22Rv1 (cell line): ENCODE data around the gene SLC6A8.

Experiments
- ZFX ChIP-seq: fragments of 450-650 bp; IDR thresholded peaks from 2 replicates; pipeline ENCODE4 v1.6.1; 2017; ENCODE audit warnings: antibody characterized with exemption, borderline replicate concordance
- TF ChIP-seq, protein P1 (sequence below): fragments of 450-650 bp; IDR thresholded peaks from 2 replicates; pipeline ENCODE4 v1.5.1; 2017; ENCODE audit warnings: mild to moderate bottlenecking

DNA sequence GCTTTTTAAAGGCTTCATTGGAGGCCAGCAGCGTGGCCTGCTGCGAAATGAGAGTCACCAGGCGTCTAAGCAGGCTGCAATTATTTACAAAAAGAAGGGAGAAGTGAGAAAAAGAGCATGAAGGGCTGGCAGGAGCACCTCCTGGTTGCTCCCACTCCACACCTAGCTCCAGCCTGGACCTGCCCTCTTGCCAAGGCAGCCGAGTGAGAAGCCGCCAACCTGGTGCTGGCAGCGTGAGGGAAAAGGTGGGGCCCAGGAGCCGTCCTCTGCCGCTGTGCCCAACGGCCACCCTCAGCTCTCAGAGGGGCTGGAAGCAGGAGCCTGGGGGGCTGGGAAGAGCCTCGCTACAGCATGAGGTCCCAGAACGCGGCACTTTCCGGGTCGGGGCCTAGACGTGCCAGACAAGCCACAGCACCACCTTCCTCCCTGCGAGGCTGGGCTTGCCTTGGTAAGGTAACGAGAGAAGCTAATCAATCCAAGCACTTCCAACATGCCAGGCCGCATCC is 16.3 kb downstream of the SLC6A8 start:
- TF ChIP-seq, protein P1, sequence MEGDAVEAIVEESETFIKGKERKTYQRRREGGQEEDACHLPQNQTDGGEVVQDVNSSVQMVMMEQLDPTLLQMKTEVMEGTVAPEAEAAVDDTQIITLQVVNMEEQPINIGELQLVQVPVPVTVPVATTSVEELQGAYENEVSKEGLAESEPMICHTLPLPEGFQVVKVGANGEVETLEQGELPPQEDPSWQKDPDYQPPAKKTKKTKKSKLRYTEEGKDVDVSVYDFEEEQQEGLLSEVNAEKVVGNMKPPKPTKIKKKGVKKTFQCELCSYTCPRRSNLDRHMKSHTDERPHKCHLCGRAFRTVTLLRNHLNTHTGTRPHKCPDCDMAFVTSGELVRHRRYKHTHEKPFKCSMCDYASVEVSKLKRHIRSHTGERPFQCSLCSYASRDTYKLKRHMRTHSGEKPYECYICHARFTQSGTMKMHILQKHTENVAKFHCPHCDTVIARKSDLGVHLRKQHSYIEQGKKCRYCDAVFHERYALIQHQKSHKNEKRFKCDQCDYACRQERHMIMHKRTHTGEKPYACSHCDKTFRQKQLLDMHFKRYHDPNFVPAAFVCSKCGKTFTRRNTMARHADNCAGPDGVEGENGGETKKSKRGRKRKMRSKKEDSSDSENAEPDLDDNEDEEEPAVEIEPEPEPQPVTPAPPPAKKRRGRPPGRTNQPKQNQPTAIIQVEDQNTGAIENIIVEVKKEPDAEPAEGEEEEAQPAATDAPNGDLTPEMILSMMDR: no peak
- no peak for TF ChIP-seq ZFX
